Ramos (cell line): Measurements from ENCODE around the gene GAL3ST2.

Experiments
- in situ Hi-C: fragments of 300-500 bp; cut with MboI; formaldehyde crosslinking; loops from one replicate; pipeline ENCODE4 v1.14.3; 2022; ENCODE audit warnings: low sequenced_read_pairs; ENCODE audit not compliant: unreplicated experiment

The GAL3ST2 gene

DNA sequence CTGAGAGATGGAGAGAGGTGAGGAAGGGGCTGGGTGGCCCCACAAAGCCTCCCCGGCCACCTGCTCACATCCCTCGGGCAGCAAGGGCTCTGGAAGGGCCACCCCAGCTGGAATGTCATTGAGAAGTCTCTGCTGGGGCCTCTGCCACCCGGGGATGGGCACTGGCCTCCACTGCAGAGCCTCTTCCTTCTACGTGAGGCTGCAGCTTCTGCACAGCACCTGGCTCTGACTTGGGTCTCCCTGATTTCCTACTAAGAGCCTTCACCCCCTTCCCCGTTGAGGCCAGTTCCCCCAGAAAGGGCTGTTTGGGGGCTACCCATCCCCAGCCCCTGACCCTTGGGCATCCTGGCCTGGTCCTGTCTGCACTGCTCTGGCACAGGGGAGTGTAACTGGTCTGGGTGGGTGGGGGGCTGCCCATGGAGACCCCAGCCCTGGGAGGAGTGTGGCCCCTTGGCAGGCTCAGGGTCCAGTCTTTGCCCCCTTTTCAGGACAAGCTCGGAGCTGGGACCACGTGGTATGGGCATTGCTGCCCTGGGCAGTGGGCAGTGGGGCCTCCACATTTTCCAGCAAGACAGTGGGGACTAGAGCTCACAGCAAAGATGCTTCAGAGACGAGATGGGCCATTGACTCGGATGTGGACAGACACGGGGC, 76.5 kb downstream of the GAL3ST2 start:
- in situ Hi-C loops = no loop called here
